HT1080 (cell line): ENCODE data around the gene EGFR. TPM values are rescaled to one million over a fixed set of nuclear protein-coding genes. Genes with fewer than 3 reads are reported as not detected.

Experiments used
- DNase-seq: peaks from one replicate; pipeline ENCODE4 v3.0.0-alpha.2; 2015; ENCODE audit warnings: low read depth
- total RNA-seq: library from RNA; depleted of rRNA; stranded (reverse); fragments of >200 nt; shearing (Covaris generic); gene quantifications from 2 replicates; pipeline ENCODE4 v1.2.3, GENCODE V29; 2014

Gene EGFR
- total RNA-seq, 1 experiment from 2014 or later, result 34.5 TPM

DNA sequence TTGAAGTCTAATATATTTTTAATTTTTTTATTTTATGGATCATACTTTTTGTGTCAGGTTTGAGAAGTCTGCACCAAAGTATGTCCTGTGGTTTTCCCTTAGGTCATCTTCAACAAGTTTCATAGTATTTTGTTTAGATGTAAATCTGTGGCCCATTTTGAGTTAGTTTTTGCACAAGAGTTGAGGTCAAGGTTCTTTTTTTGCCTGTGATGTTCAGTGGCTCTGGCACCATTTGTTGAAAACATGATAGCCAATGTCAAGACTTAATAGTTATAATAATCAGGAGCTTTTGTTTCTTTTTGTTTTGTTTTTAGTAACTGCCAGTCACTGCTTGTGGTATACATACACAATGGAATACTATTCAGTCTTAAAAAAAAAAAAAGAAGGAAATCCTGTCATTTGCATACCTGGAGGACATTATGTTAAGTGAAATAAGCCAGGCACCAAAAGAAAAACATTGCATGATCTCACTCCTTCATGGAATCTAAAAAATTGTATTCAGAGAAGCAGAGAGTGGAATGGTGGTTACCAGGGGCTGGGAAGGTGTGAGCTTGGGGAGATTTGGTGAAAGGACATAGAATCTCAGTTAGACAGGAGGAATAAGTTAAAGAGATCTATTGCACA, 61.3 kb downstream of the EGFR start:
- no peak for DNase-seq

DNA sequence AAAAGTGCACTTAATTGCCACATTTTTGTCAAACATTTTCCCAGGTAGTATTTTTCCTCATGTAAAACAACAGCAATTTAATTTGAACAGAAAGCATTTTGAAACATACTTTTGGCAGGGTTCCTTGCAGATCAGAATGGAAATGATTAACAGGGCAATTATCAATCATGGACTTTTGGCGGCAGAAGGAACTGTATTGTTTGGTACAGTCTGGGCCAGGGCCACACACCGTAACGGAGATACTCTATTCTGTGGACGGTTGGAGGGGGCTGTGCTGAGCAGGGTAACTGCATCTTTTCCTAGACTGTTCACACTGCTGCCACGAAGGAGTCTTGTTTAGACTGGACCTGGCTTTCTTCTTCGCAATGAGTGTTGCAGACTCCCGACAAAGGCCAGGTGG, 62.3 kb downstream of the EGFR start:
- DNase-seq, result no peak

DNA sequence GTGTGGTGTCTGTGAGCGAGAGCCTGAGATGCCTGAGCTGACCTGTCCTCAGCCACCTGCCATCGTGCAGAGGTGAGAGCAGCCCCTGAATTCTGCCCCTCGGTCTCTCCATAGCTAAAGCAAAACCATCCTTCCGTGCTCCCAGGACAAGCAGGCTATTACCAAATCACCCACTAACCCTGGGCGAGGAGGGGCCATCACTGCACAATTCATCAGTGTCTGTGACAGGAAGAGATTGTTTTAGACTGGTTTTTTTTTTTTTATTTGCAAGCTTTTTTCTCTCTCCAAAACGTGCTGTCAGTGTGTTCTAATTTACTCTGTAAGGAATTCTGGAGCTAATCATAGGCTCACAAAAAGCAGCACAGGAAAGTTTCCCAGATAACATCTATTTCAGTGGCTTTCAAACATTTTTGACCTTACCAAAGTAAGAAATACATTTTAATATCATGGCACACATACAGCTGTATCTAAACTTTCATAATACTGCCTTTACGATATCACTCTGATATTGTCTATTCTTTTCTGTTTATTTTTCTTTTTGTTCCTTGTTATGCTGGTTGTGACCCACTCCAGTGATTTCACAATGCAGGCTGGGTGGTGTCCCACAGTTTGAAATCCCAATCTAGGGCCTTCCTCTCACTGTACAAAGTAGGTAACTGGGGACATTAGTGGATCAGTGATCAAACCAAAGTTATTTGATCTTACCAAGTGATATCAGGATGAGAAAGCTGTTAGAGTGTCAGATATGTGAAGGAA, 62.8 kb downstream of the EGFR start:
- no peak for DNase-seq

DNA sequence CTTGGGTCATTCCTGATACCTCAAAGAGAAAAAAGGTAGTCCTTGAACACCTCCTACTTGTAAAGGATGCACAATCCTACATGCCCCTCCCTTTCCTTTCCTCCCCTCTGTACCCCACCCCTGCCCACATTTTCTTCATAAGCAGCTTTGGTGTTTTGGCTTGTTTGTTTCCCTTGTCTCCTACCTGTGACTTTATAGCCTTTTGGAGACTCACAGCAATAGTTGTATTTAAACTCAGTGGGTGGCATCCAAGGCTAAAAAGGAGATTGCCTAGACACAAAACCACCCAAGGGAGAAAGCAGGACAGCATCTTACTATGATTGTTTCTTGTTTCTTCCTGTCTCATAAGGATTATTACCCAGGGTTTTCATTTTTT, 63.4 kb downstream of the EGFR start:
- DNase-seq, result no peak

DNA sequence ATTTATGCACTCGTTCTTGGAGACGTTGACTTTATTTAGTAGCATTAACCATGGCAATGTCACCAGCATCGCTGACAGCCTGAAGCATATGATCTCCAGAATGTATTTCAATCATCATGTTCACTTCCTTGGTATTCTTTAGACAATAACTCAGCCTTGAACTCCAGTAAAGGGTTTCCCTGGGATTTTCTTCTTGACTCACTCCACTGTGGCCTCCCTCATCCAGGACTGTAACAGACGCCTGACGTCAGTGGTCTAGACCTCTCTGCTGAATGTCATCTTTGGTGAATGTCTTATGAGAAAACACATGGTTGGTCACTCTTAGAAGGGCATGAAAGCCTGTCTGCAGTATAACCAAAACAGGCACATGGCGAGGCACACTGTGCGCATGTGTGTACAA, 64.4 kb downstream of the EGFR start:
- DNase-seq, result no peak

DNA sequence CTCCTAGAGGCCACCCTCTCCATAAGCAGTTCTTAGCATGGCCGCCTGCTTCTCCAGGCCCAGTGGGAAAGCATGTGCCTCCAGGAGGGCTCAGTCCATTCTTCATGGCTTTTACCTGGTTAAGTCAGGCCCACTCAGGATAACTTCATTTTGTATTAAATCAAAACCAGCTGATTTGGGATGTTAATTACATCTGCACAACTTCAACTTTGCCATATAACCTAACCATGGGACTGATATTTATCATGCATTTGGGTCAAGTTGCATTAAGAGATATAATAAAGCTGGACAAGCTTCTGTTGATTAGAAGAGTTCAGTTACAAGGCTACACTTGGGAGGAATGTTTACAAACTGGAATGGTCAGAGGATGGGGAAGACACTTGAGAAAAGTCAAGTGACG, 65.5 kb downstream of the EGFR start:
- DNase-seq, result no peak

DNA sequence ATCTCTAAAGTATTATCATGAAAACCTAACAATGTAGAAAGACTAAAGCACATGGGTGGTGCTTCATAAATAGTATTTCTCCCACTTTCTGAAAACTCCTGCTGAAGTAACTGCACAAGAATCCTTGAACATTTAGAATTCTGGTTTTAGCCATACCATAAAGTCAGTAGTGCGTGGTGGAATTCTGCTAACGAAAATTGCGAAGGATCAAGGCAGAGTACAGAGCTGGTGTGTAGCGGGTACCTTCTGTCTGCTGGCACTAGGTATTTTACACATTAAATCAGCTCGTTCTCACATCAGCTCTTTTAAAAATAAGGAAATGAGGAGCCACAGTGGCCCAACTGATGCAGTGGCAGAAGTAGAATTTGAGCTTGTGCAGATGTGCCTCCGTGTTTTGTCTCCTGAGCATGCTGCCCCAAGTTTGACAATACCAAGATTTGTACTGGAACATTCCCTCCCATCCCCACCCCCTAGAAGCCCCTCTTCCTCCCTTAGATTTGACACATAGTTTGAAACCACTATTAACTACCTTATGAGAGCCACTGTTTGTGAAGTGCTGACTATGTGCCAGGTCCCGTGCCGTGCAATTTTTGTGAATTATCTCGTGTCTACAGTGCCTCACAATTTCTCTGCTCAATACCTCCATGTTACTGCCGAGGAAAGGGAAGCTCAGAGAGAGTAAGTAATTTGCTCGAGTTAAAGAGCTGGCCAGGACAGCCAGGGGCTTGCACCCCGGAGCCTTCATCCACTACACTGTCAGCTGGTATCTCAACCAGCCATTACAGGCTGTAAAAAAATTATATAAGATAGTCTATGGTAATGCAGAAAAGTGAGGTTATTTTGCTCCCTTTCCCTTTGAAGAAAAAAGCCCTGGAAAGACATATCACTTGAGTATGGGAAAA, 66.9 kb downstream of the EGFR start:
- DNase-seq, result no peak

DNA sequence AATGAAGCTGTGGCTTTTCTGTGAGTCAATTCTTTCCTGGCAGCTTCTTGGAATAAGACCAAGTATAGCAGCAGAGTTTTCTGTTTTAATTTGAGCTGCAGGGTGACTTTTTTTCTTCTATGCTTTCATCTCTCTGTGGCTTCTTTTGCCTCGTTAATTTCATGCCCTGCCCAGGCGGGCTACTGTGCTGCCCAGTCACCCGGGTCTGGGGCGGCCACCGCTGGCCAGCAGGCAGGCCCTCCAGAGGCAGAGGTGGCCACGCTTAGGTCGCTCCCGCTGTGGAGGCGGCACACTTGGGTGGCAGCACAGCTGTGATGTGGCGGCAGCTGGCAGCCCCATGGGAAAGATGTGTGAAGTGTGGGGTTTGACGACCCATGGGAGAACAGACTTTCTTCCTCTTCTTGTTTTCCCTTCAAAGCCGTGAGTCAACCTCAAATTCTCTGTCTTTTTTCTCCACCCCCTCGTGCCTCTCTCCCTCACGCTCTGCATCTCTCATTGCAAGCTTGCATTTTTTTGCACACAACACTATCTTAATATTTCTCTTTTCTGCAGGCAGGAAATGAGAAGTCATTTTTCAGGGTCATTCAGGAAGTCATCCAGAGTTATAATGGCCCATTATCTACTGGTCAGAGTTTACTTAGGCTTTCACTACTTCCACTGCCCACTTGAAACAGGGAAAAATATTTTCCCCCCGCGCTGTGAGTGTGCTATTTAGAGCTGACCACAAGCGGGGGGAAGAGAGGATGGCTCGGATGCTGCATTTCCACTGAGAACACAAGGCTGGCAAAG, 67.8 kb downstream of the EGFR start:
- DNase-seq, result peak; percentile 97

DNA sequence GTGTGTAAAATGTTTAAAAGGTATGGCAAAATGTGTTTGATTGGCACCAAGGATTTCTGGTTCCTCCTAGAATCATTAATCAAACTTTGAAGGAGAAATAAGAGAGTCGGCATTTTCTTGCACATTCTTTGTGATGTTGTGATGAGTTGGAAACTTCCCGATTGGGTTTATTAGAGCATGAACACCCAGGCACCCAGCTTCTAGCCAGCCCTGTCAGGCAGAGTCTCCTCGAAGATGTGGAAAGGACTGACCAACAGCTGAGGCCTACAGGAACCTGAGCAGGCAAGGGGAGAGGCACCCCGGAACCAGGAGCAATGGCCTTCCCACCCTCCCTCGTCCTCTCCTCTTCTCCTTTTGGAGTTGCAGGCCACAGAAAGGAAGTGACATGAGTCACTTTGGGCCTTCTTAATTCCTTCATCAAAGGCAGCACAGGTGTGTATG, 68.7 kb downstream of the EGFR start:
- peak; percentile 44 for DNase-seq

DNA sequence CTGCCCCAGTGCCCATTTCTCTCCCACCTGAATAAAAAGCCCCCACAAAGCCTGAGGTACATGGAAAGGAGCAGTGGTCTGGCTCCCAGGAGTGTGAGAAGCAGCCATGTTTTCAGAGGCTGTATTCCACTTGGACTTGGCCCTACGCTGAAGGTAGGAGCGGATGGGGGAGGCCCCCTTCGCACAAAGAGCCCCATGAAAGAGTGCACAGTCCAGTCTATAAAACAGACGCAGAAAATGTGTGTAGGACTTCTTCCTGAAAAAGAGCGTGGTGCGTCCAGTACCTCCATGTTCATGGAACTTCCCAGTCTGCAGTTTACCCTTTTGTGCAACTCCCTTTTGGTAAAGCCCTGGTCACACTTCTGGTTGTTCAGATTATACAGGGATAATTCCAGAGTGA, 69.3 kb downstream of the EGFR start:
- no peak for DNase-seq

DNA sequence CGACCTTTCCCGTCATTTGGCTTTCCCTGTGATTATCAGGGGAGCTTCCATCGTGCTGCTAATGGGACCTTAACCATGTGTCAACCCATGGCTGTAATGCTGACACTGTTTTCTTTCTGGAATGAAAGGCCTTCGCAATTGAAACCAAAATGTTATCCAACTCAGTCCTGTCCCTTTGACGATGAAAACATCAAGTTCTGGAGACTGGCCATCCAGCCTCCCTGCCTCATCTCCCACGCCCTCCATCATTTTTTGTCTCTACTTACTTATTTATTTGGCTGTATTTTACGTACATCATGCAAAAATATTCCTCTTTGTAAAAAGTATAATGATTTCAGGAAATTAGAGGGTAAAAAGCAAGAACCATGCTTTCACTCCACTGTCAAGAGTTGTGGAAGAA, 69.8 kb downstream of the EGFR start:
- DNase-seq, result no peak

DNA sequence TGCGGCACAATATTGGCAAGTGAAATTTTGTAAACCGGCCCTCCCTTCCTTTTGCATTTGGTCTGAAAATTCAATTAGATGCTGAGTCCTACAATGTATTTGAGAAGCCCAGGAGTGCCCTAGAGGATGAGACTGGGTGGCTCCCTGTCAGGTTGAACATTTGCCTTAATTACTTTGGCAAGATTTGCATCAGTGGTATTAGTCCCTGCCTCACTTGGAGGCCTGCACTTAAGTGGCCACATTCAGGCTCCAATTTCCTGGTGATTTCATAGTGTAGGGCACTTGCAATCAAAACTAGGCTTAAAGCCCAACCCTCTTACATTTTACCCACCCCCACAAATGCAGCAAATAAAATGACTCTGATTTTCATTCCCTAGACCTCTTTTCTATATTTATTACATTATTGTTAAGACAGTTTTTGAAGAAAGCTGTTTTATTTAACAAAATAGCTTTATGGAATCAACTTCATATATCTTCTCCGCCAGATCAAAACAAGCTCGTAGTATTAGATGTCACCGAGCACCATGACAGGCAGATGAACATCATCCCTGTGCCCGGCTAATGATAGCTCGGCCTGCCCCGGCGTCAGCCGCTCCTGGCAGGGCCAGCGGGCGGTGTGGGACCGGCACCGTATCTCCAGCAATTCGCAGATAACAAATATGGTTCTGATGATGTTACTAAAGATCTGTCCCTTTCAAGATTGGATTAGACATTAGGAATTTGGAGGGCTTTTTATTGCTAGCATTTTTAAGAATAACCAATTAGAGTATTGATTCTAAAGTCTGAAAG, 73.6 kb downstream of the EGFR start:
- DNase-seq, result no peak

DNA sequence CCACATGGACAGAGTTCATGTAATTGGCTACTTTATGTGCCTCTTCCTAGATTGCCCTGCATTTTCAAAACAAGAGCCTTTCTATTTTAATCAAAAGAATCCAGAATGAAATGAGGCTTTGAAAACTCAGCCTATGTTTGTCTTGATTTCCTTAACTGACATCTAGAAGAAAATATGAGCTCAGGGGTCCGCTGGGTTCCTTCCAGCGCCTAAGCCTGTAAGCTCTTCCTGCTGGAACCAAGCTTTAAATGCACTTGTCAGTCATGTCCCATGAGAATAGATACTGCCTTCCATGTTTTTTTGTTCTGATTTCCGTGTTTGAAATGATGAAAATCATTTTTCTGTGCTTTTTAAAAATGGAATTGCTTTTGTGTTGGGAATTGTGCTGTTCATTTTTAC, 74.2 kb downstream of the EGFR start:
- DNase-seq, result no peak

DNA sequence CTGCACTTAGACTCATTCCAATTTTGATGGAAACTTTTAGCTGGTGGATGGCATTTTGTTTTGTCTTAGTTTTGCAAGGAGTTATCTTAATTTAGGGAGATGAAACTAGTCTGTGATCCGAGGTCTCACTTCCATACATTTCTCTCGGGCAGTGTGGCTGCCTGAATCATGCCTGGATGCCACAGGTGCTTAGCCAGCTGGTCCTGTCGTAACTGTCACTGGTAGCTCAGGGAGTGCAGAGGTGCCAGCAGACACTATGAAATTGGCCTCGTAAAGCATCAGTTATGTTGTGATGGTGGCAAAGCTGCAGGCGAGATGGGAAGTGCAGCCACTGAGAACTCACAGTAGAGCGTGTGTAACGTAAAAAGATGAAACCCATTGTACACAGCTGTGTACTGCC, 74.9 kb downstream of the EGFR start:
- DNase-seq, result no peak

DNA sequence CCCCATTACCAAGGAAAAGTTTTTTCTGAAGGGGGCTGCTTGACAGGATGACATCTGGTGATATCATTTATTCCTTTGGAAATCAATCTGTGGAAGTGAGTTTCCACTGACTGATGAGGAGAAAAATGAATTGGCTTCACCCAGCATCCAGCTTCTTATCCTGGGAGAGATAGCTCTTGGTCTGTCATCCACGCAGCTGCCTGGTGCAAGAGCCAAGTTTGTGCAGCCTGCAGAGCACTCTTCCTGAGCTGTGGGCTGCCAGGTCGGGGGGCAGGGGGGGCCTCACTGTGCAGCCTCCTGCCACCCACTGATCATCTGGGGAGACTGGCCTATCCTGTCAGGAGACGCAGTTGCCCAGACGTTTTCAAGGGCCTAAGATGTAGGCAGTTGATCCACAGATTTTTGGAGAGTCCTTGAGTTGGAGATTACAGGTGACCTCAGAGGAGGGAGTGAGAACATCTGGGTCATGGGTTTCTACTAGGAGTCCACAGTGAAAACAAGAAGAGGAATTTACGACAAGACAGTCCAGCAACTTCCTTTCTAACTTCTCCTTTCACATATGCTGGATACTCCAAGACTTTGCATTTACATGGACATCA, 75.4 kb downstream of the EGFR start:
- DNase-seq, result no peak

DNA sequence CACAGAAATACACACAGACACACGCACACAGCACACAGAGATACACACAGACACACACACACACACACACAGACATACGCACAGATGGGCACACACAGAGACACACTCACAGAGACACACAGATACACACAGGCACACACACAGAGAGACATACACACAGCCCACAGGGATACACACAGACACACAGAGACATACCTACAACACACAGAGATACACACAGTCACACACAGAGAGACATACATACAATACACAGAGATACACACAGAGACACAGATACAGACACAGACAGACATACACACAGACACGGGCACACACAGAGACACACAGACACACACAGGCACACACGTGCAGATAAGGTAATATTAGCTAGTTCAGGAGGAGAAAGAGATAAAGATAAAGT, 76.9 kb downstream of the EGFR start:
- DNase-seq, result no peak

DNA sequence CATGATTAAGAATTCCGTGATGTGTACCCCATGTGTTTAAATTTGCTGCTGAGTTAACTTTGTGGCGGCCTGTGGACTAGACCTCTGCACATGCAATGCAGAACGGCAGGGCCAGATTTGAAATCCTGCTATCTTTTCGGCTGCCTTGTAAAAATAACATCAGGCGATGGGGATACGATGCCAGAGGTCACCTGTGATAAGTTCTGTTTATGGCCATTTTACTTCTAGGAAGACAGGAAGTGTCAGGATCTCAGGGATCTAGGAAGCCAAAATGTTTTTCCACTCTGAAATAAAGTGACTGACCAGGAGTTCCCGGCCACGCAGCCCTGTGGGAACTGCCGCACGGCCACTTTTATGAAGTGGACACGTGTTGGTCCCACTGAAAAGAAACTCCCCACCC, 77.5 kb downstream of the EGFR start:
- no peak for DNase-seq

DNA sequence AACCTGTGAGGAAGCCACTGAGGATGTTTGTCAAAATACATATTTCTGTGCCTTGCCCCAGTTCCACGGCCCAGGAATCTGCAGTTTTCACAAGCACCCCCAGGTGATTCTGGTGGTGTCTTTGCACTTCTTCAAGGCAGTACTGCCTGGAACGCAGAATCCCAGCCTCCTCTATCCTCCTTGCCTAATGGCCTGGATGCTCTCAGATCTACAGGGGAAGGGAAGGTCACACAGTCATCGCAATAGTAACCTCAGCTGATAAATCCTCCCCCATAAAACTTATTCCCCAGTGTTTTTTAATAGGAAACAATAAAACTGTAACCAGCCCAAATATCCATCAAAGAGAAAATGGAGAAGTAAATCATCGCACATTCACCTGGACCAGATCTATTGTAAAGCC, 78.3 kb downstream of the EGFR start:
- DNase-seq, result no peak

DNA sequence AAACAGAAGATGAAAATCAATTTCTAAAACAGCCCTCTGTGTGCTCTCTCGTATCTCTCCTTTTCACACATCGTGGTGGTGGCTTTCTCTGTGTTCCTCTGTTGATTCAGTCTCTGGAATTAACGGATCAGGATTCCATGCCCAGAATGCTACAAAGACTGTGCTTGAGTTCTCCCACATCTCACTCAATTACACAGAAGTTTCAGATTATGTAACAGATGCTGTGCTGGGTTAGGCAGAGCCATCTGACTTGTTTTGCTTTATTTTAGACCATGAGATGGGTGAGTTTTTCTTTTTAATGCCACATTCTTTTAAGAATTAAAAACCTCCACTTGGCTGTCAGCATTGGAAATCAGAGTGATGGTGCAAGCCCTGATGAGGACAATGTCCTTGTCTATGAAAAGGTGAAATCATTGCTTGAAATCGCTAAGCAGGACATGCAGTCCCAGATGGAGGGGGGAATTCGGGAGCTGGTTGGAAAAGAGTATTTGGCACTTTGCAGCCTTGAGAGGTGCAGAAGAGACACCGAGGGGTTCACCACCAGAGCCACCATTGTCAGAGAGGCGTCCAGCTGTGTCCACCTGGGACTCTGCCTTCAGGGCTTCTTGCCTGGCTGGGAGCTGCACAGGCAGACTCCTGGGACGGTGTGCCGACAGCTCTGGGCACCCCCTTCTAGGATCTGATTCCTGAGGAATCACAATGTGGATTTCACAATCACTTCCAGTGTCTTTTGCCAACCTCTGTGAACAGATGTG, 80.4 kb downstream of the EGFR start:
- DNase-seq, result no peak
